ENCODE results near the gene CFAP299.

DNA sequence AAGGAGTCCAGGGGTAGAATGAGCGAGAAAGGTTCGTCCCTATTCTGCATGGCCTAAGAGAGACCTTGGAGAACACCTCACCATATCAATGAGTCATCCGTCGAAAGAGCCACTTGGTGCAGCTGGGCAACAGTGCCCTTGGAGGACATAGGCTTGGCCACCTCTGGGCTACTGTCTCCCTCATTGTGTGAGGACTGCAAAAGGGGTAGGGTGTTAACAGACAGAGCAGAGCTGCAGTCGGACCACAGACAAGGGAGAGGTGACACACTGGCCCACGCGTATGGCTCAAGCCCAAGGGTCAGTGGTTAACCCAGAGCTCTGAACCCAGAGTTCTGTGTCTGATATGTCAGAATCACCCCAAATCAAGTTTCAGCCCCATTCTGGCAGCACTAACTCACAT, 576.8 kb downstream of the CFAP299 start:
- no peak for TF ChIP-seq YY1 (IDR thresholded peaks at IDR 0.05; ENCODE audit: insufficient read depth, insufficient read length)
- TF ChIP-seq ZNF274 (IDR thresholded peaks at IDR 0.05; ENCODE audit: low read depth, low read length): no peak
